HK-2 (cell line): ENCODE data around the gene WDR81.

ENCODE experiments used
- DNase-seq: peaks from one replicate; pipeline ENCODE4 v3.0.0-alpha.2; 2018; ENCODE audit not compliant: unreplicated experiment

The WDR81 gene

DNA sequence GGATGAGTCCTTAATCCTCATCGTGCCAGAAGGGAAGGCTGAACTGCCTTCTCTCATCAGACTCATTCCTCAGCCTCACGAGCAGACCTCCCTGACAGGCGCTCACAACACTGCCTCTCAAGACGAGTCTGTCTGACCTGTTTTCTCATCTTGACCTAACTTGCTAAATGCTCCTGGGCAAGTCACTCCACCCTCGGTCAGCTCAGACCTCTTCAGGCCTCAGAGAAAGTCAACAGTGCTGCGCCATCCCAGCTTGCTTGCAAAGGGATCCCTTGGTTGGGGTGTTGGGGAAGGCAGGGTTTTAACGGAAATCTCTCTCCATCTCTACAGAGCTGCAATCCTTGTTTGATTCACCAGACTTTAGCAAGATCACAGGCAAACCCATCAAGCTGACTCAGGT is 52.4 kb downstream of the WDR81 start:
- DNase-seq = no peak

DNA sequence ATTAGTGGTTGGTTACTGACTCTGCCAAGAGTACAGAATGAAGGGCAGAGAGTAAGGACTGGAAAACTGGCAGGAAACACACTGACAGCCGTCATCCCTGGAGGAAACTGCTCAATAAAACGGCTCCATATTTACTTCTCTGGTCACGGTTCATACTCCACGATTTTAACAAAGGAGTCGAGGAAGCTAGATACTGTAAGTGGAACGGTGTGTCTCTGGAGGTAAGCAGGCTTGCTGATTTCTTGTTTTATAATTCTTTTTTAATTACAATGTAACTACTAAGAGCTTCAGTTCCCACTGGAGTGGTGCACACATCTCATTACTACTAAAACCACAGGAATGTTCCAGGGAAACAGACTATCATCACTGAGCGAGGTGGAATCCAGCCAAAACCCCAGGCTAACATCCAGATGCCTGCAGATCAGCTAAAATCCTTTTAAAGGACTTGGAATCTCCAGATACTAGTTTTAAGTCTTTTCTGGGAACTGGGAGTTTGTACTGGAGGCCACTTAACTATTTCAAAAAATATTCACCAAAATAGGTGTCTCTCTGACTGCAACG is 55.1 kb downstream of the WDR81 start:
- peak; percentile 58 for DNase-seq

DNA sequence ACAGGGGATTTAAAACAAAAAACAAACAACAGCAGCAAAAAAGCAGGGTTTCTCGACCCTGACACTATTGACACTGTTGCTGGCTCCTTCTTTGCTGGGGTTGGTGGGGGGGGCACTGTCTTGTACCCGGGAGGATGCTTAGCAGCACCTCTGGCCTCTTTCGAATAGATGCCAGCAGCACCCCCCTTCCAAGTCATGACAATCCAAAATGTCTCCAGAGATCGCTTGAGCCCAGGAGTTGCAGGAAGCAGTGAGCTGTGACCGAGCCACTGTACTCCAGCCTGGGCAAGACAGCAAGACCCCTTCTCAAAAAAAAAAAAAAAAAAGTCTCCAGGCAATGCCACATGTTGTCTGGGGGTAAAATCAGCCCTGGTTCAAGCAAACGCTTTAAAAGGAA is 57.7 kb downstream of the WDR81 start:
- no peak for DNase-seq

DNA sequence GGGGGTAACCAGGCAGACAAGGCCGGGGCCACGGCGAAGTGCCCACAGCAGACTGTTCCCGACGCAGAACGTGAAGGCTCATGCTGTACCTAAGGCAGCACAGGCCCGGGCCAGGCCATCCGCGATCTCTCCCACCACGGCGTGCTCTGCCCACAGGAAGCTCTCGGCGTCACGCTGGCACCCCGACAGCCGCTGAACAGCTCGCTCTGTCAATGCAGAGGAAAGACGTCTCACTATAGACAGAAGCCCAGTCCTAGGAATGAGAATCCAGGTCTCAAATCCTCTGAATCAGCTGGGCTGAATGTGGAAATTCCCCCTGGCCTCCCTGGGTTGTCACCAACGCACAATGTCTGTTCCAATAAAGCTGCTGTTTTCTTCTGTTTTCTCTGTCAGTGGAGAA is 58.8 kb downstream of the WDR81 start:
- no peak for DNase-seq

DNA sequence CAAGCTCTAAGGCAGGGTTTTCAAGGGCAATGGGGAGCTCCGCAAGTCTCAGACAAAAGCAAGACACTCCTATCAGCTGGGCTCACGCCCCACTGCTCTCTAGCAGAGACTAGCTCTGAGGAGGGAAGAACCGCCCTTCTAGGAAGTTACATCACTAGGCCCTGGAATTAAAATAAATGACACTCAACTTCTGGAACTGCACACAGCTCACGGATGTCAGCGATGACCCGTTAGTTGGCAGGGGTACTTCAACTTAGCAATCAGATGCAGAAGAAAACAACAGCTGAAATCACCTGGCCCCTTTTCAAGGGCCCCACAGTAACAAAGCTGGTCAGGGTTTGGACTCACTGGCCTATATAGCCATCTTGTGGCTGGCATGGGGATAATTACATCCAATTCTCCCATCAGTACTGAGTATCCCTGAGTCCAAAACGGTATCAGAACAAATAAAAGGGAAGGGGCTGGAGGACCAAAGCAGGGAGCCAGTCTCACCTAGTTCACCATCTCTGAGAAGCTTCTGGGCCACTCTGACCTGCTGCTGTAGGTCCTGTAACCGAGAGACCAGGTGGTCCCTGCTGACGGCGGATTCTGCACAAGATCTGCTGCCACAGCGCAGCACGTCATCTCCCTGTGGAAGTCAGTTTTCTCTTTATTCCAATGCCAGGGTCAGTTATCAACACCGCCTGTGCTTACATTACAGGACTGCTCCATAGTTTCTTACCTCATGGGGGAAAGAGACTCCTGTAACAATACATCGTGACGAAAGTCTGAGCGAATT is 59.5 kb downstream of the WDR81 start:
- DNase-seq = peak; percentile 37

DNA sequence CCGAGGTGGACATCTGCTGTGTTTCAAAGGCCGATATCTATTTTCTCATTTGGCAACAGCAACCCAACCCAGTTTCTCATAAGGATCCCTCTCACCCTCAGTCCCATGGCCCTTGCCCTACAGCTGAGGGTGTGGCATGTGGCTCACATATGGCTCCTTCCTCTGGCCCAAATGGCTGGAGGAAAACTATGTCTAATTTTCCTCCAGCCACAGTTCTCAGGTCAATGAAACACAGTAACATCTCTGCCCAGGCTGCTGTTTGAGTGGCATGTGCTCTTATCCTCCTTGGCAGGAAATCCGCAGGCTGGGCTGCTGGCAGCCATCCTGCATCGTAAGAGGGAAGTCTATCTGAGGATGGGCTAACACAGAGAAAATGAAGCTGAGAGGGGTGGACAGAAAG is 61.4 kb downstream of the WDR81 start:
- no peak for DNase-seq

DNA sequence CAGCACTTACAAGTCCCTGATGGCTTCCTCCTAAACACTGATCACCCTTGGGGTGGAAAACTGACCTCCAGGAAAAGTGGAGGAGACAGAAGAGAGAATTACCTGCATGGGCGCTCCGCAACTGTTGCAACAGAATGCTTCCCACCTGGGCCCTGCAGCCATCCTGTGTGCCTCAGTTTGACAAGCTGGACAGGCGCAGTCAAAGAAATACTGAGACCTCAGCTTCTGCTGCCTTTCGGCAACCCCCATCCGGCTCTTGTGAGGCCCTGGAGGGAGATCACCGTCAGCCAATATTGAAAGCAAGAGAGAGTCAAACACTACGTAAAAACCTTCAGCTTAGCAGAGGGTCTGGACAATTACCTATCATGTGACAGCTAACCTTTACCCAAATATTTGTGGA is 62.2 kb downstream of the WDR81 start:
- DNase-seq = no peak

DNA sequence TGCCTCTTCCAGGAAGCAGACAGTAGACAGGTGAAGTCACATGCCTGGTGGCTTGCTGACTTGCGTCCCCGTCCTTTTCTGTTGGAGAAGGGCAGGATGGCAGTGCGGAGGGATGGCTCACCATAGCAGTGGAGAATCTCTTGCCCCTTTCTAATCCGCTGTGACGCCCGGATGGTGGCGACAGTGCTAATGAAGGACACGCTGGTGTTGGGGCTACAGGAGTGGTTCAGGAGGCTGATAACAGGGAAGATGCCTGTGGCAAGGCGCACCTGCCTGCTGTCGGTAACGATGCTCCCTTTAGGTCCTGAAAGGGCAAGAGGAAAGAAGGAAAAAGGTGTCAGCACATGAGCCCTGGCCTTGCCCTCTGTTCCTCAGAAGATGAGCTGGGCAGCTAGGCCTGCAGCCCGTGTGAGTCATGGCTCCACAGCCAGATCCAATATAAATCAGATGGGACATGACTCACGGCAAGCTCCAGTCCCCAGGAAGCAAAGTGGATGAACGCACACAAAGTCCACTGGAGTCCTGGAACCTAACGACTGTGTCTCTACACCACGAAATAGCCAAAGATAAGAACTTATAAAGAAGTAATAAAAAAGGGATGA is 62.9 kb downstream of the WDR81 start:
- DNase-seq = peak; percentile 75
